ENCODE measurements around the gene ATF4.

The ATF4 gene

GRCh38 chr22:39528681-39529486 is 8.5 kb downstream of the ATF4 start:
- DNase-seq (ENCODE audit: low spot score): peak; percentile 94

GRCh38 chr22:39529487-39529851 is 9.1 kb downstream of the ATF4 start:
- DNase-seq (ENCODE audit: low spot score): no peak

- DNase-seq (ENCODE audit: low spot score): no peak
These were observed 9.8 kb downstream of the ATF4 start for GRCh38 chr22:39530116-39530515.

DNA sequence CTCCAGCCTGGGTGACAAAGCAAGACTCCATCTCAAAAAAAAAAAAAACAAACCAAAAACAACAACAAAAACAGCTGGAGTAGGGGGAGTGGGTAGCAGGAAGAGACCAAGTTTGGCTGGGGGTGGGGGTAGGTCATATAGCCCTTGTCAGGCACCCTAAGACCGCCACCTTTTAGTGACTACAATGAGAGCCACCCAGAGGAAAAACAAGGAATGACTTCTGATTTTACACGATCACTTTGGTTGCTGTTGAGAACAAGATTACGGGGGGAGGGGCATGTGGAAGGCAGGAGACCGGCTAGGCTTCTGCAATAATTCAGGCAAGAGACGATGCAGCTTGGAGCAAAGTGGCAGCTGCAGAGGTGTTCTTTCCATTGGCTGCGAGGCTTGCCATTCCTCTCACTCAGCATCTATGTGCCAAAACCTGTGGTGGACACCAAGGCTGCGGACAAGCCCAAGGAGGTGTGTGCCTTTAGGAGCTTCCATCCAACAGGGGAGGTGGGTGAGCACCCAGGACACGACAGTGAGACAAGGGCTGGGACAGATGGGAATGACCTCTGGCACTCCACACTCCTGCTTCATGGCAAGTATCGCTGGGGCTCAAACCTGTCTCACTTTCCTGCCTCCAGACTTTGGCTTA is 10.4 kb downstream of the ATF4 start:
- peak; percentile 73 for DNase-seq (ENCODE audit: low spot score)

DNA sequence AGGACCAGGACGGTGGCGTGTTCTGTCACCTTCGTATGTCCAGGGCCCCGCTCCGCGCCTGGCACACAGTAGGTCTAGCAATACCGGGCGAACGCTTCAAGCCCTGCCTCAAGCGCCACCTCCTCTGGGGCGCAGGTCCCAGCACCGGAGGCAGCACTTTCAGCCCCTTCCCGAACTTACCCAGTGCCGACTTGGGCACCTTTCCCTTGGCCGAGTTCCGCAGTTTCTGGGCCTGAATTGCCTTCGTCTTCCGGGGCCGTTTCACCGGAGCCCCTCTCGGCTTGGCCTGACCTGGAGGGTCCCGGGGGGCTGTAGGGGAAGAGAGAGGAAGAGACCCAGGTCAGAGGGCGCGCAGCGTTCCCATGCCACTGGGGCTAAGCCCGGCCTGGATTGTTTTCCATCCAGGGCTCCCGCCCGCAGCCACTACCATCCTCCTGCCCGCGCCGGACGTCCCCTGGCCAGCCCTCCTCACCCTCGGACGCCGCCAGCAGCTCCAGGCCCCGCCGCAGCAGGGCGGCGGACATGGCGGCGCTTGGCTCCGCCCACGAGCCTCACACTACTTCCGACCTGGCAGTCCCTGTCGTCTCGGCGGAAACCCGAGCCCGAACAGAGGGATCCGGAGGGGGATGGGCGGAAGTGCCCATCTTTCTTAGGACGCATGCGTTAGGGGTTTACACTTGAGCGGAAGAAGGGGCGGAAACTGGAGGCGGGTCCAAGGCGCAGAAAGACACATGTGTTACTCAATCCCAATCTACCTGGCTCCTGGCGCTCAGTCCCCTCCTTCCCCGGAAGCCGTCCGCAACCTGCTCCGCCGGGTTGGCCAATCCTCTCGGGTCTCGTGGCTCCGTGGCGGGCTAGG is 12.1 kb downstream of the ATF4 start, which contains the start of gene RPS19BP1:
Gene RPS19BP1, minus strand, starts transcription at position 534 of the 859 bp plus-strand sequence. Its CDS starts 10 bp downstream, at position 524.
- DNase-seq (ENCODE audit: low spot score): peak; percentile 100

DNA sequence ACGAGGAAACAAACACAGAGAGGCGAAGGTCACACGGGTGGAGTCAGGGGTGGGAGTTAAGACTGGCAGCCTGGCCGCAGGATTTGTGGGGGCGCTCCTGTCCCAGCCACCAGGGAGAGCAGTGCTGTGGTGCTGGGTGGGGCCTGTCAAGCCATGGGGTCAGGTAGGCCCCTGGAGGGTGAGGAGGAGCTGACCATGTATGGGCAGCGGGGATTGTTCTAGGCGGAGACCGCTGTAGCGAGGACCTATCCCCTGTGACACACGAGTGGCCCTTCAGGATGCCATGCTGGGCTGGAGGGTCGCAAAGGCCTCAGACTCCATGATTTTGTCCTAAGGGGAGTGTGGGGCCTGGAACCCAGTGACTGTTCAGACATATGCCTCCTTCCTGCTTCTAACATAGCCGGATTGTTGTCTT is 13.7 kb downstream of the ATF4 start:
- peak; percentile 75 for DNase-seq (ENCODE audit: low spot score)

GRCh38 chr22:39534591-39535356 is 14.4 kb downstream of the ATF4 start:
- DNase-seq (ENCODE audit: low spot score): peak; percentile 77

GRCh38 chr22:39535357-39535725 is 15.0 kb downstream of the ATF4 start:
- no peak for DNase-seq (ENCODE audit: low spot score)

- no peak for DNase-seq (ENCODE audit: low spot score)
These were observed 15.6 kb downstream of the ATF4 start for GRCh38 chr22:39535831-39536449.

DNA sequence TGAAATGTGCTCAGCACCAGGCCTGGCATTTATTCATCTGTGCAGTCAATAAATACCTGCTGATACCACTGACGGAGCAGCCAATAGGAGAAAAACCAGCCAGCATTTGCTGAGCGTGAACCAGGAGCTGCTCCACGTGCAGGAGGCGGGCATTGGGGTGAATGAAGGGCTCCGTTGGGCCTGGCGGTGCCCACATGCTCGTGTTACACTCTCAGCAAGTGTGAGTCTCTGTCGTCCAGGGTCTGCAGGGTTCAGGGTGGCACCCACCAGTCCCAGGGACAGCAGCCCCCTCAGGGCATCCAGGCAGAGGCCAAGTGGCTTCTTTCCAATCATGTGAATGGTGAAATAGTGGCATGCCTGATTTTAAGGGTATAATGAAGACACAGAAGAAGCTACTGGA is 16.3 kb downstream of the ATF4 start:
- no peak for DNase-seq (ENCODE audit: low spot score)

GRCh38 chr22:39537975-39538374 is 17.6 kb downstream of the ATF4 start:
- DNase-seq (ENCODE audit: low spot score): no peak

GRCh38 chr22:39543095-39543494 is 22.7 kb downstream of the ATF4 start:
- DNase-seq (ENCODE audit: low spot score): peak; percentile 55

DNA sequence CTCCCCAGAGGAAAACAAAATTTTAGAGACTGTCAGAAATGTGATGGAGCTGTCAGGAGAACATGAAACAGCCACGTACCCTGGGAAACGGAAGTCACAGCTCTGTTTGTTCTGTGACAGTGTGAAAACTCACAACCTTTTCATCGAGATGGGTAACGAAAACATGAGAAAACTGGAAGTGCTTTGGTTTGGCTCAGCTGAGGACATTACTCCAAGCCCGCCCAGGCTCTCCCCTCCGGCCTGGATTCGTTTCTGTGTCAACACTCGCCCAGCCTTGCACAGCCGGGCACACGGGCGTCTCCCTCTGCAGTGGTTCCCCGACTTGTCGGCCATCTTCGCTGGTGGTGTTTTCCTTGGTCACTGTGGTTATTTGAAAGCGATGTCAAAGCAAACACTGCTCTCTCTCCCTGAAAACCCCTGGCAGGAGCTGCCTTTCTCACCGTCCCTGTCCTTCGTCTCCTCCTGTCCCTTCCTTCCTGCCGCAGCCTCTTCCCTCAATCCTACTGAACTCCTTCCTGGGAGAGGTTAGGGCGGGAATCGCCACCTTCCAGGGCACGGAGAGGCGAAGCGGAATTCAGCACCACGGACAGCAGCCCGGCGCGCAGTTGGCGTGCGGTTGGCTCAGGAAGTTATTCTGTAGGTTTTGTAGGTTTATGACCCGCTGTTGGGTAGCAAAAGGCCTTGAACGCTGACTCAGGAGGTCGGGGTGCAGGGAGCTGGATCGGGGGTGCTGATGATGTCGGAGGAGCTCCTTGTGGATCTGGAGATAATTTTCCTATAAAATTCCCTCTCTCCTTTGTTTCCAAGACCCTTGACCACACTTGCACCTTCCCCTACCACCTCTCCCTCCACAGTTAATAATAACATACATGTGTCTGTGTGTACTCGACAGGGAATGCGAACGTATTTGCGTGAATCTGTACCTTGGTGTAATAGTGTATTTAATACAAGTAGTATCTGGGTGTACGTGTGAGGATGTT is 25.3 kb downstream of the ATF4 start:
- no peak for DNase-seq (ENCODE audit: low spot score)

GRCh38 chr22:39546889-39547586 is 26.7 kb downstream of the ATF4 start:
- DNase-seq (ENCODE audit: low spot score): peak; percentile 86

- no peak for DNase-seq (ENCODE audit: low spot score)
These were observed 27.2 kb downstream of the ATF4 start for GRCh38 chr22:39547587-39547947.

DNA sequence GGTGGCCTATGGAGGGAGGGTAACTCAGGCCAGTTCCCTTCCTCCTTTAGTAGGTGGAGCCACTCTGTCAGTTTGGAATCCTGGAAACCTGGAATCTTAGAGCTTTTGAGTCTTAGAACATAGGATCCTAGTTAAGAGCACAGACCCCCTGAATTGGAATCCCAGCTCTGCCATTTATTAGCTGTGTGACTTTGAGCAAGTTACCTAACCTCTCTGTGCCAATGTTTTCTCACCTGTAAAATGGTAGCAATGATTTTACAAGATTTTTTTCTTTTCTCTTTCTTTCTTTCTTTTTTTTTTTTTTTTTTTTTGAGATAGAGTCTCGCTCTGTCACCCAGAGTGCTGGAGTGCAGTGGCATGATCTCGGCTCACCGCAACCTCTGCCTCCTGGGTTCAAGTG is 33.1 kb downstream of the ATF4 start:
- no peak for DNase-seq (ENCODE audit: low spot score)

GRCh38 chr22:39554151-39554550 is 33.8 kb downstream of the ATF4 start:
- DNase-seq (ENCODE audit: low spot score): no peak

DNA sequence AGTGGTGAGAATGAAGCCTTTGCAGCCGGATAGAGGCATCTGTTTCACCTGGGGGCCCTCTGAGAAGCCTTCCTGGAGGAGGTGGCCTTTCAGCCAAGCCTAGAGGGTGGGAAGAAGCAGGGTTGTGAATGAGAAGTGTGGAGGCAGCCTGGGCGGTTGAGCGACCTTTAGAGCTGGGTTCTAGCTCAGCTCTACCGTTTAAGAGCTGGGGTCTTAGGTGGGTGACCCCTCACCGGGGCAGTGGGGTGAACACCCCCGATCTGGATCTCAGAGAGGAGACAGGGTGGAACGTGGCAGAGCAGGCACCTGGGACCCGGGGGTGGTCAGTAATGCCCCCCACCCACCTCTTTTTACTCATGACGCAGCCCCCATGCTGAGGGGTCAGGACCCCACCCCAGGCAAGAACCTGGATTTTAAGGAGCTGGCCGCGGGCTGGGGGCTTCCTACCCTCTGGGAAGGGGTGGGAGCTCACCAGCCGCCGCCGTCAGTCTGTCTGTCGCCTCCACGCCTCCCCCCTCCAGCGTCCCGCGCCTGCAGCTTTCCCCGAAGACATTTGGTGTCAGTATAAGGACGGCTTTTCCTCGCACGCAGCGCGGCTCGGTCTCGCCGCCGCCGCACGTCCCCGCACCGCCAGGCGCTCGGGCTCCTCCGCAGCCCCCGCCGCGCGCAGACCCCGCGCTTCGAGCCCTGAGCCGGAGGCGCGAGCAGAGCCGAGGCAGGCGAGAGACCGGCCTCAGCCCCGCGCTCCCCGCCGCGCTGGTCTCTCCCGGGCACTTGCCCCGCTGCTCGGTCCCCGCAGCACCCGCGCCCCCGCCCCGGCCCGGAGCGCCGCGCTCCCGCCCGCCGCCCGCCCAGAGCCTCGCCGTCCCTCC is 36.8 kb downstream of the ATF4 start:
- peak; percentile 40 for DNase-seq (ENCODE audit: low spot score)
